ENCODE data around the gene ARHGAP29. TPM values are rescaled to one million over a fixed set of nuclear protein-coding genes. Genes with fewer than 3 reads are reported as not detected.

The ARHGAP29 gene
- total RNA-seq, 1 experiment from 2014 or later: 161 TPM

- Histone ChIP-seq H3K9ac (ENCODE audit: low read length) (no peak overlapping the region), H3K27me3 (ENCODE audit: low read length) (no peaks in the 10 kb centered on the region), H3K4me3 (ENCODE audit: low read length) (no peak overlapping the region), H4K20me1 (ENCODE audit: low read length) (no peaks in the 10 kb centered on the region), H3K27ac (ENCODE audit: low read length) (no peak overlapping the region), H3K36me3 (ENCODE audit: low read depth, low read length) (no peaks in the 10 kb centered on the region), H3F3A (ENCODE audit: low read length, unreplicated experiment) (no peaks in the 10 kb centered on the region), H3K9me2 (replicated peaks; ENCODE audit: low read length) (no peaks in the 10 kb centered on the region), H2AFZ (ENCODE audit: low read length) (no peak overlapping the region), H3K4me1 (ENCODE audit: insufficient read depth, low read length) (peaks cover 9% of the 10 kb centered on the region; the same call in 1 of the 2 replicates), H3K4me2 (ENCODE audit: low read length) (no peak overlapping the region), H3K9me3 (ENCODE audit: low read length) (no peaks in the 10 kb centered on the region), H3K79me2 (ENCODE audit: low read length) (no peaks in the 10 kb centered on the region)
- ChIA-PET CTCF (no interaction called here), POLR2A (ENCODE audit: unreplicated experiment) (no interaction called here)
- no TSS peak for BruUV-seq (replicated peaks)
- no peak for ATAC-seq
- TF ChIP-seq EZH2 (IDR thresholded peaks at IDR 0.05; ENCODE audit: low read length, unreplicated experiment): no peak
- TF ChIP-seq, protein P1, sequence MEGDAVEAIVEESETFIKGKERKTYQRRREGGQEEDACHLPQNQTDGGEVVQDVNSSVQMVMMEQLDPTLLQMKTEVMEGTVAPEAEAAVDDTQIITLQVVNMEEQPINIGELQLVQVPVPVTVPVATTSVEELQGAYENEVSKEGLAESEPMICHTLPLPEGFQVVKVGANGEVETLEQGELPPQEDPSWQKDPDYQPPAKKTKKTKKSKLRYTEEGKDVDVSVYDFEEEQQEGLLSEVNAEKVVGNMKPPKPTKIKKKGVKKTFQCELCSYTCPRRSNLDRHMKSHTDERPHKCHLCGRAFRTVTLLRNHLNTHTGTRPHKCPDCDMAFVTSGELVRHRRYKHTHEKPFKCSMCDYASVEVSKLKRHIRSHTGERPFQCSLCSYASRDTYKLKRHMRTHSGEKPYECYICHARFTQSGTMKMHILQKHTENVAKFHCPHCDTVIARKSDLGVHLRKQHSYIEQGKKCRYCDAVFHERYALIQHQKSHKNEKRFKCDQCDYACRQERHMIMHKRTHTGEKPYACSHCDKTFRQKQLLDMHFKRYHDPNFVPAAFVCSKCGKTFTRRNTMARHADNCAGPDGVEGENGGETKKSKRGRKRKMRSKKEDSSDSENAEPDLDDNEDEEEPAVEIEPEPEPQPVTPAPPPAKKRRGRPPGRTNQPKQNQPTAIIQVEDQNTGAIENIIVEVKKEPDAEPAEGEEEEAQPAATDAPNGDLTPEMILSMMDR (conservative IDR thresholded peaks at IDR 0.05; ENCODE audit: low read depth, low read length): no peak
- TF ChIP-seq EZH2phosphoT487 (IDR thresholded peaks at IDR 0.05; ENCODE audit: borderline replicate concordance, low read length): no peak
- intact Hi-C loops (cut with micrococcal nuclease): no loop called here
- no peak for DNase-seq
These were observed 94.1 kb downstream of the ARHGAP29 start for GRCh38 chr1:94143173-94143808.

GRCh38 chr1:94142583-94142982 is 94.8 kb downstream of the ARHGAP29 start:
- Histone ChIP-seq H2AFZ (ENCODE audit: low read length) (no peak overlapping the region), H3K27ac (ENCODE audit: low read length) (no peak overlapping the region), H3K9me2 (replicated peaks; ENCODE audit: low read length) (no peaks in the 10 kb centered on the region), H3K4me2 (ENCODE audit: low read length) (no peak overlapping the region), H3K4me1 (ENCODE audit: insufficient read depth, low read length) (peaks cover 9% of the 10 kb centered on the region; the same call in 1 of the 2 replicates), H3K9me3 (ENCODE audit: low read length) (no peaks in the 10 kb centered on the region), H3K9ac (ENCODE audit: low read length) (no peak overlapping the region), H3K79me2 (ENCODE audit: low read length) (no peaks in the 10 kb centered on the region), H3F3A (ENCODE audit: low read length, unreplicated experiment) (no peaks in the 10 kb centered on the region), H3K36me3 (ENCODE audit: low read depth, low read length) (no peaks in the 10 kb centered on the region), H3K4me3 (ENCODE audit: low read length) (no peak overlapping the region), H4K20me1 (ENCODE audit: low read length) (no peaks in the 10 kb centered on the region), H3K27me3 (ENCODE audit: low read length) (no peaks in the 10 kb centered on the region)
- ChIA-PET CTCF (interaction anchor here (1.0 kb wide), 1 partner anchor 62 kb away, joined by 3 read pairs; no protein-coding TSS in a partner anchor), POLR2A (ENCODE audit: unreplicated experiment) (no interaction called here)
- intact Hi-C loops (cut with micrococcal nuclease): no loop called here
- ATAC-seq: no peak
- DNase-seq: no peak
- BruUV-seq (replicated peaks): no TSS peak
- TF ChIP-seq EZH2phosphoT487 (IDR thresholded peaks at IDR 0.05; ENCODE audit: borderline replicate concordance, low read length): no peak
- TF ChIP-seq, protein P1 (conservative IDR thresholded peaks at IDR 0.05; ENCODE audit: low read depth, low read length): no peak
- TF ChIP-seq EZH2 (IDR thresholded peaks at IDR 0.05; ENCODE audit: low read length, unreplicated experiment): no peak

DNA sequence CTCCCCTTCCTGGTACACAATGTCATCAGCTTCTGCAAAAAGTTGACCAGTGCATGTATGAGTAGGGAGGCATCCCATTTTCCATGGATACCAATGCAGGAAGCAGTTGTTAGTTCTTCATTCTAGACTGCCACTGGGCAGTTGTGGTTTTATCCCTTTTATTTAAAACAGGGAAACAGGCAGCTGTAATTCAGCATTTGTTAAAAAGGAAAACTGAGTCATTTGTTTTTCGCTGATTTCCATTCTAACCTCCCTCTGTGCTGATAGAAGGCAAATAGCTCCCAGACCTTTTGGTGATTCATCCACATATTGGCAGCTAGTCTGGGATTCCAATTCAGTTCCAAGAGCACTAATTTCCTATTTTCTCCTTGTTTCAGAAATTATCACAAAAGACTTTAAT is 95.4 kb downstream of the ARHGAP29 start:
- Histone ChIP-seq H3K4me3 (ENCODE audit: low read length) (no peak overlapping the region), H3F3A (ENCODE audit: low read length, unreplicated experiment) (no peaks in the 10 kb centered on the region), H3K27me3 (ENCODE audit: low read length) (no peaks in the 10 kb centered on the region), H3K9me2 (replicated peaks; ENCODE audit: low read length) (no peaks in the 10 kb centered on the region), H3K9me3 (ENCODE audit: low read length) (no peaks in the 10 kb centered on the region), H3K79me2 (ENCODE audit: low read length) (no peaks in the 10 kb centered on the region), H3K27ac (ENCODE audit: low read length) (no peak overlapping the region), H3K36me3 (ENCODE audit: low read depth, low read length) (no peaks in the 10 kb centered on the region), H3K4me2 (ENCODE audit: low read length) (no peak overlapping the region), H3K9ac (ENCODE audit: low read length) (no peak overlapping the region), H2AFZ (ENCODE audit: low read length) (no peak overlapping the region), H3K4me1 (ENCODE audit: insufficient read depth, low read length) (peaks cover 9% of the 10 kb centered on the region; the same call in 1 of the 2 replicates), H4K20me1 (ENCODE audit: low read length) (no peaks in the 10 kb centered on the region)
- TF ChIP-seq, protein P1 (conservative IDR thresholded peaks at IDR 0.05; ENCODE audit: low read depth, low read length): no peak
- TF ChIP-seq EZH2 (IDR thresholded peaks at IDR 0.05; ENCODE audit: low read length, unreplicated experiment) (no peak), EZH2phosphoT487 (IDR thresholded peaks at IDR 0.05; ENCODE audit: borderline replicate concordance, low read length) (no peak)
- ChIA-PET CTCF (interaction anchor here (1.0 kb wide), 1 partner anchor 62 kb away, joined by 3 read pairs; no protein-coding TSS in a partner anchor), POLR2A (ENCODE audit: unreplicated experiment) (no interaction called here)
- BruUV-seq (replicated peaks): no TSS peak
- intact Hi-C loops (cut with micrococcal nuclease): no loop called here
- peak; percentile 56 for DNase-seq
- peak; percentile 58 for ATAC-seq
